Astrocyte (in vitro differentiated cells and primary cell): ENCODE measurements around the gene DCAF6. TPM values are rescaled to one million over a fixed set of nuclear protein-coding genes. Genes with fewer than 3 reads are reported as not detected.

Experiments used
- DNase-seq: peaks from one replicate; pipeline ENCODE4 v3.0.0-alpha.2; 2010; ENCODE audit warnings: low read depth
- FAIRE-seq: peaks from 2 replicates; lab custom pipeline; 2011; peaks lifted over from hg19 to GRCh38; lab: Jason Lieb, UNC
- H2AFZ ChIP-seq: 2 replicates; pipeline ENCODE4 v1.6.0; 2012; ENCODE audit warnings: low read depth, low read length, inconsistent platforms
- H3K27ac ChIP-seq: 2 replicates; pipeline ENCODE4 v1.5.1; 2011; ENCODE audit warnings: low read depth, low read length, inconsistent platforms
- H3K27me3 ChIP-seq: 2 replicates; pipeline ENCODE4 v1.6.0; 2011; ENCODE audit warnings: low read length, inconsistent platforms; ENCODE audit not compliant: insufficient read depth
- H3K36me3 ChIP-seq: 2 replicates; pipeline ENCODE4 v1.5.1; 2011; ENCODE audit warnings: low read length, inconsistent platforms; ENCODE audit not compliant: insufficient read depth
- H3K4me1 ChIP-seq: 2 replicates; pipeline ENCODE4 v1.5.1; 2011; ENCODE audit warnings: low read length, inconsistent platforms; ENCODE audit not compliant: insufficient read depth
- H3K4me2 ChIP-seq: 2 replicates; pipeline ENCODE4 v1.6.0; 2012; ENCODE audit warnings: low read length, inconsistent platforms
- H3K4me3 ChIP-seq: 2 replicates; pipeline ENCODE4 v1.5.1; 2011; ENCODE audit warnings: low read depth, mild to moderate bottlenecking, low read length, inconsistent platforms; ENCODE audit not compliant: insufficient read depth
- H3K79me2 ChIP-seq: 2 replicates; pipeline ENCODE4 v1.6.0; 2012; ENCODE audit warnings: mild to moderate bottlenecking, low read length, inconsistent platforms; ENCODE audit not compliant: insufficient read depth
- H3K9ac ChIP-seq: 2 replicates; pipeline ENCODE4 v1.6.0; 2012; ENCODE audit warnings: mild to moderate bottlenecking, low read length, inconsistent platforms
- H3K9me3 ChIP-seq: 2 replicates; pipeline ENCODE4 v1.5.1; 2012; ENCODE audit warnings: low read depth, mild to moderate bottlenecking, low read length, inconsistent platforms; ENCODE audit not compliant: insufficient read depth
- H4K20me1 ChIP-seq: 2 replicates; pipeline ENCODE4 v1.6.0; 2012; ENCODE audit warnings: low read length, inconsistent platforms; ENCODE audit not compliant: insufficient read depth
- H3K27ac Mint-ChIP-seq: one replicate; pipeline ENCODE4 v1.8.0; 2021; ENCODE audit warnings: mild to moderate bottlenecking, mixed read lengths; ENCODE audit not compliant: unreplicated experiment
- H3K27me3 Mint-ChIP-seq: one replicate; pipeline ENCODE4 v1.8.0; 2021; ENCODE audit warnings: low read depth, mixed read lengths; ENCODE audit not compliant: unreplicated experiment
- H3K36me3 Mint-ChIP-seq: one replicate; pipeline ENCODE4 v1.8.0; 2021; ENCODE audit warnings: low read depth, mixed read lengths; ENCODE audit not compliant: unreplicated experiment
- H3K4me1 Mint-ChIP-seq: one replicate; pipeline ENCODE4 v1.8.0; 2021; ENCODE audit warnings: low read depth, mixed read lengths; ENCODE audit not compliant: unreplicated experiment
- H3K4me3 Mint-ChIP-seq: one replicate; pipeline ENCODE4 v1.8.0; 2021; ENCODE audit warnings: mild to moderate bottlenecking, moderate library complexity, mixed read lengths; ENCODE audit not compliant: unreplicated experiment
- H3K9me3 Mint-ChIP-seq: one replicate; pipeline ENCODE4 v1.8.0; 2021; ENCODE audit warnings: mild to moderate bottlenecking, mixed read lengths; ENCODE audit not compliant: unreplicated experiment
- EZH2 ChIP-seq: IDR thresholded peaks from 2 replicates; pipeline ENCODE4 v1.6.1; 2012; ENCODE audit warnings: mild to moderate bottlenecking, low read length, inconsistent platforms; ENCODE audit not compliant: insufficient read depth
- total RNA-seq: library from RNA; stranded (reverse); gene quantifications from 2 replicates; pipeline ENCODE4 v1.2.1, GENCODE V29; 2021
- TF ChIP-seq, protein P1 (sequence below): IDR thresholded peaks from 2 replicates; pipeline ENCODE4 v1.5.1; 2011; ENCODE audit warnings: low read depth, mild to moderate bottlenecking, inconsistent platforms, low read length, moderate library complexity; ENCODE audit not compliant: insufficient read depth

DCAF6 gene
- total RNA-seq, 1 donor from 2014 or later, result 57.4 TPM

DNA sequence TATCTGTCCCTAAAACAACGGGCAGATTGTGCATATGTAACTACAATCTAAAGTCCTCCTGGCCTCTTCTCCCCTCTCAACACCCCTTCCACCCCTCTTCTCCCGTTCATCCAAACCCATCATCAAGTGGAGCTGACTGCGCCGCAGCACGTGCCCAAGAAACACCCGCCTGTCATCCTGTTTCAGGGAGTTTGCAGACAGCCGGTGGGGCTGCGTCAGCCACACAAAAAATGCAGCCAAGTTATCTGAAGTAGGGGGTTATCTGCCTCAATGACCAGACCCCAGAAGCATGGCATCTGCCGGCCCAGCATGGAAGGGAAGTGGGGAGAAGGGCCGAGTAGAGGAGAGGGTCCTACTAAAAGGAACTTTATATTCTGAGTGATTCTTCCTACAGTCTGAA lies 151.2 kb downstream of the DCAF6 start:
- no peak for TF ChIP-seq EZH2
- TF ChIP-seq, protein P1, sequence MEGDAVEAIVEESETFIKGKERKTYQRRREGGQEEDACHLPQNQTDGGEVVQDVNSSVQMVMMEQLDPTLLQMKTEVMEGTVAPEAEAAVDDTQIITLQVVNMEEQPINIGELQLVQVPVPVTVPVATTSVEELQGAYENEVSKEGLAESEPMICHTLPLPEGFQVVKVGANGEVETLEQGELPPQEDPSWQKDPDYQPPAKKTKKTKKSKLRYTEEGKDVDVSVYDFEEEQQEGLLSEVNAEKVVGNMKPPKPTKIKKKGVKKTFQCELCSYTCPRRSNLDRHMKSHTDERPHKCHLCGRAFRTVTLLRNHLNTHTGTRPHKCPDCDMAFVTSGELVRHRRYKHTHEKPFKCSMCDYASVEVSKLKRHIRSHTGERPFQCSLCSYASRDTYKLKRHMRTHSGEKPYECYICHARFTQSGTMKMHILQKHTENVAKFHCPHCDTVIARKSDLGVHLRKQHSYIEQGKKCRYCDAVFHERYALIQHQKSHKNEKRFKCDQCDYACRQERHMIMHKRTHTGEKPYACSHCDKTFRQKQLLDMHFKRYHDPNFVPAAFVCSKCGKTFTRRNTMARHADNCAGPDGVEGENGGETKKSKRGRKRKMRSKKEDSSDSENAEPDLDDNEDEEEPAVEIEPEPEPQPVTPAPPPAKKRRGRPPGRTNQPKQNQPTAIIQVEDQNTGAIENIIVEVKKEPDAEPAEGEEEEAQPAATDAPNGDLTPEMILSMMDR, result no peak
- no peak overlapping the region for H3K4me3 ChIP-seq
- peaks cover 10% of the 10 kb centered on the region for H3K4me1 Mint-ChIP-seq
- no peak overlapping the region for H2AFZ ChIP-seq
- DNase-seq (no peak), FAIRE-seq (no peak)
- H3K4me3 Mint-ChIP-seq, result no peak overlapping the region
- H3K9me3 Mint-ChIP-seq, result no peaks in the 10 kb centered on the region
- H3K36me3 Mint-ChIP-seq, result peaks cover 24% of the 10 kb centered on the region
- H3K27me3 Mint-ChIP-seq, result no peaks in the 10 kb centered on the region
- H3K4me2 ChIP-seq, result no peak overlapping the region
- no peak overlapping the region for H3K27ac ChIP-seq
- H3K79me2 ChIP-seq, result no peaks in the 10 kb centered on the region
- H3K4me1 ChIP-seq, result no peaks in the 10 kb centered on the region
- H3K9me3 ChIP-seq, result no peaks in the 10 kb centered on the region
- H3K36me3 ChIP-seq, result no peaks in the 10 kb centered on the region
- no peak overlapping the region for H3K9ac ChIP-seq
- peaks cover 7% of the 10 kb centered on the region for H4K20me1 ChIP-seq
- H3K27me3 ChIP-seq, result no peaks in the 10 kb centered on the region
- H3K27ac Mint-ChIP-seq, result no peak overlapping the region

DNA sequence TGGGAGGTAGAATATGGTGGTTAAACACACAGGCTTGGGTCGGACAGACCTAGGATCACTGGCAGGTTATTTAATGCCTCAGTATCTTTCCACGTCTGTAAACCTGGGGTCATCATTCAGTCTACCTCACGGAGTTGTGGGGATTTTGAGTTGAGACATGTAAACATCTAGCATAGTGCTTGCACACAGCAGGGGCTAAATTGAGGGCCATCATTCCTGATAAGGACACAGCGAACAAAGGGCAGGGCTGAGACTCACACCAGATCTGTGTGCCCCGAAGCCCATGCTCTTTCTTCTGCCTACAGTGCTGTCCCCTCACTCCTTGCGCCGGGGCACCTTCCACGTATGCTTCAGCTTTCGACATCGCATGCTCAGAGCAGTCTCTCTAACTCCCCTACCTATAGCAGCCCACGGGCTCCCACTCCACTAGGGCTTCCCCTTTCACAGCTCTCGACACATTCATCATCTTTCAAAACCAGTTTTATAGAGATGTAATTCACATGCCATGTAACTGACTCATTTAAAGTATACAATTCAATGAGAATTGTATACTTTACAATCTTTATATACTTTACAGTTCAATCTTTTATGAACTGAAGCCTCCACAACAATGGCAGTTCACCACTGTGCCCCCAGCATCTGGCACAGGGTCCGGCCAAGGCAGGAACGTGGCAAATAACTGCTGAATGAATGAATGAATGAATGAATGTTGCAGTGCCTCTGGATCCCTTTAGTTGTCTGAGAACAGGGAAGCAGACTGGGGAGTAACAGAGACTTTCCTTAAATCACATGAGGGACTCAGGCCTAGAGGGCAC lies 152.2 kb downstream of the DCAF6 start:
- no peaks in the 10 kb centered on the region for H3K27me3 Mint-ChIP-seq
- no peak overlapping the region for H3K9ac ChIP-seq
- H3K36me3 Mint-ChIP-seq, result peaks cover 22% of the 10 kb centered on the region
- H3K4me1 Mint-ChIP-seq, result peaks cover 7% of the 10 kb centered on the region
- no peak overlapping the region for H3K4me3 ChIP-seq
- peaks cover 7% of the 10 kb centered on the region for H4K20me1 ChIP-seq
- no peak overlapping the region for H3K4me2 ChIP-seq
- no peak for FAIRE-seq
- TF ChIP-seq EZH2, result no peak
- TF ChIP-seq, protein P1, result no peak
- no peaks in the 10 kb centered on the region for H3K4me1 ChIP-seq
- H3K4me3 Mint-ChIP-seq, result no peak overlapping the region
- DNase-seq, result no peak
- H3K27me3 ChIP-seq, result no peaks in the 10 kb centered on the region
- H3K27ac ChIP-seq, result no peak overlapping the region
- no peak overlapping the region for H2AFZ ChIP-seq
- H3K9me3 ChIP-seq, result no peaks in the 10 kb centered on the region
- no peaks in the 10 kb centered on the region for H3K36me3 ChIP-seq
- no peaks in the 10 kb centered on the region for H3K9me3 Mint-ChIP-seq
- no peaks in the 10 kb centered on the region for H3K79me2 ChIP-seq
- H3K27ac Mint-ChIP-seq, result no peak overlapping the region
